Fibroblast of mammary gland (primary cell): Measurements from ENCODE around the gene PHLDB3.

ENCODE experiments used
- DNase-seq: peaks from one replicate; pipeline ENCODE4 v3.0.0-alpha.2; 2010; ENCODE audit warnings: low read depth
- H3K4me3 ChIP-seq: 2 replicates; pipeline ENCODE4 v1.5.1; 2011; ENCODE audit warnings: low read depth, mild to moderate bottlenecking, low read length, moderate library complexity; ENCODE audit not compliant: control insufficient read depth
- CTCF ChIP-seq: conservative IDR thresholded peaks from 2 replicates; pipeline ENCODE4 v1.5.1; 2011; ENCODE audit warnings: low read depth, low read length, inconsistent platforms; ENCODE audit not compliant: control insufficient read depth, insufficient read depth

PHLDB3 gene

GRCh38 chr19:43464134-43464775 lies 40.3 kb downstream of the PHLDB3 start:
- no peak for DNase-seq
- peak overlapping the region; percentile 72 for H3K4me3 ChIP-seq
- TF ChIP-seq CTCF = no peak

DNA sequence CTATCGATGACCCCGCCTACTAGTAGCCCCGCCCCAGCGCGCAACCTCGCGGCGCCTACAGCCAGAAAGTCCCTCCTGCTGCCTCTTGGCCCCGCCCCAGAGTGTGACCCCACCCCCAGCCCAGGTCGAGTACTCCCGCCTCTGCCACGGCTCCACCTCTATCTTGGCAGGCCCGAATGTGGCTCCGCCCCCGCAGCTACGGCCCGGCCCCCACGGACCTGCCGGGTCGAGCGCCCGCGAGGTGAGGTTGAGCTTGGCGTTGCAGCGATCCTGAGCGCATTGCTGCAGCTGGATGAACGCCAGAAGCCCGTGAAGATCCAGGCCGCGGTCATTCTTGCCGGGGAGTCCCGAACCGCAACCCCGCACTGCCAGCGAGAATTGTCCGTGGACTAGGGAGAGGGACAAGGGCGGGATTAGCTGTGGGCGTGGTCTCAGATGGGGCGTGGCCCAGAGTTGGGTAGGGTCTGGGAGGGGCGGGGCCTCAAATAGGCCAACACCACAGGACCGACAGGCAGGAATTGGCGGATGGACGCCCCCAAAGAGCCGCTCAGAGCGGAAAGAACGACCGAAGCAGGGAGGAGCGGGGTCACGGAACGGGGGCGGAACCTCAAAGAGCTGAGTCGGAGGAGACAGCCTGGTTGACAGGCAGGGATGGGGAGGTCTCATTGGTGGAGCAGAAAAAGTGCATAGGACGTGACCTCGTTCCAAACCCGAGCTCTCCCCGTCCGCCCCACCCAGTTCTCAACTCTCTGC lies 41.0 kb downstream of the PHLDB3 start:
- DNase-seq = peak; percentile 81
- no peak for TF ChIP-seq CTCF
- peak overlapping the region; percentile 72 for H3K4me3 ChIP-seq

DNA sequence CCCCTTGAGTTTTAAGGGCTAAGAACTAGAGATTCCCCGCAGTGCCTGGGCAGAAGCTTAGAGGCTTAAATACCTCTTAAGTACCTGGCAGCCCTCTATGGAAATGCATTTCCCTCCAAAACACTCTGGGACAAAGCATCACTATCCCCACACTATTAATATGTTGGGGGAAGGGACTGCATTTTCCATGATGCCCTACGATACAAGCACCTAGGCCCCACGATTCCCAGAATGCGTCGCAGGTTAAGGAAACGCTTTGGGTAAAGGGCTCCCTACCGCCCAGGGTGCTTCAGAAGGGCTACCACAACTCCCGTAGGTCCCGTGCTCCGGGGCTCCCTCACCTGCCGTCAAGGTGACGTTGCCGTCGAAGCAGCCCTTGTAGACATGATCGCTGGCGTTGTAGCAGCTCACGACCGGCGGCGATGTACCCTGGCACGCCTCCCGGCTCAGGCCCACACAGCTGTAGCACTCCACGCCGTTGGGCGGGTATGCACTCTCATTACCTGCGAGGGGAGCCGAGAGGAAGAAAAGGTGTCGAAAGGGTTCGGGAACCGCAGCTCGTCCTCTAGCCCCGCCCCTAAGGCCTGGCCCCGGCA lies 41.7 kb downstream of the PHLDB3 start:
- peak overlapping the region; percentile 72 for H3K4me3 ChIP-seq
- no peak for TF ChIP-seq CTCF
- no peak for DNase-seq

- no peak for TF ChIP-seq CTCF
- H3K4me3 ChIP-seq = no peak overlapping the region
- DNase-seq = no peak
Measured at GRCh38 chr19:43462383-43462782, 42.2 kb downstream of the PHLDB3 start.

- no peak overlapping the region for H3K4me3 ChIP-seq
- no peak for DNase-seq
- no peak for TF ChIP-seq CTCF
Measured at GRCh38 chr19:43461303-43461702, 43.2 kb downstream of the PHLDB3 start.

DNA sequence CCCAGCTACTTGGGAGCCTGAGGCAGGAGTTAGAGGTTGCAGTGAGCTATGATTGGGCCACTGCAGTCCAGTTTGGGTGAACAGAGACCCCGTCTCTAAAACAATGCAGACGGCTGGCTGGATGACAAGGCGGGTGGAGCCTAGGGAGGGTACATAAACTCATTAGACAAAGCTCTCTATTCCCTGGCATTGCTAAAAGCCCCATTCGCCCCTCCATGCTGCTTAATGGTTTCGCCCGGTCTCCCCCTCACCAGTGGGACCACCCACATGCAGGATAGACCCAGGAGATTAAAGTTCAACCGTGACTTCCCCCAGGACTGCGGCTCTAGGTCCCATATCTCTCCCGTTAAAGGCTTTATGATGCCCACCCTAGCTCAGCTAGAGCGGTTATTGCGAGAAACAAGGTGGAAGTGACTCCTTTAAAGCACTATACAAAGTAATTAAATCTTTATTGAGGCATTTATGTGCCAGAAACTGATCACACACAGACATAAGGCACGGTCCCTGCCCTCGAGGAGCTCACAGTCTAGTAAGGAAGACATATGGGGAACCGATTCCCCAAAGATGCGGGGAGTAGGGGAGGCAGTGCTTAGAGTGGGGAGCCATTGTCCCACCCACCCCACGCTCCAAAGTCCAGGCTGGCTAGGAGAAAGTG lies 44.1 kb downstream of the PHLDB3 start:
- no peak for TF ChIP-seq CTCF
- no peak for DNase-seq
- no peak overlapping the region for H3K4me3 ChIP-seq
